ENCODE data around the gene EEFSEC.
A peak's percentile ranks its signal among the peaks of the same experiment; 100 is the strongest.

EEFSEC gene

GRCh38 chr3:128367221-128367620, 213.9 kb downstream of the EEFSEC start:
- H3K4me3 ChIP-seq (ENCODE audit: low read depth, low read length): no peak overlapping the region
- TF ChIP-seq MAX (IDR thresholded peaks at IDR 0.05; ENCODE audit: low read depth, low read length) (no peak), POLR2A (IDR thresholded peaks at IDR 0.05; ENCODE audit: extremely low read depth, insufficient read length) (no peak), CTCF (IDR thresholded peaks at IDR 0.05; ENCODE audit: low read depth, low read length) (no peak), MYC (IDR thresholded peaks at IDR 0.05; ENCODE audit: low read depth, low read length) (no peak)
- DNase-seq (ENCODE audit: low read depth): no peak

DNA sequence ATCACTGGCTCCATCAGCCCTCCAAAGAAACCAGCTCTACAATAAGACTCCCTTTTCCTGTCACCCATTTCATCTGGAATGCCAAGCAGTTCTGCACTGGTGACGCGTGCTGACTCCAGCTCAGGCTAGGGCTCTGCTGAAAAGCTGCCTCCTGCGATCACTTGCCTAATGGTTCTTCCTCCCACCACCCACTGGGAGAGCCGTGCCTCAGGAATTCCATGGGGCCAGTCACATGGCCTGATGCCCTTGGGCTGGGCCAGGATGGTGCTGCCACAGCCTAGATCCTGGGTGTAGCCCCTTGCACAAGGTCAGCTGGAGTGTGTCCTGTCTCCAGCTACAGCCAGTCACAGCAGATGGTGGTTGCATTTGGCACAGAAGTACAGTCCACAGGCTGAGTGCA, 214.5 kb downstream of the EEFSEC start:
- TF ChIP-seq POLR2A (IDR thresholded peaks at IDR 0.05; ENCODE audit: extremely low read depth, insufficient read length) (no peak), MYC (IDR thresholded peaks at IDR 0.05; ENCODE audit: low read depth, low read length) (no peak), CTCF (IDR thresholded peaks at IDR 0.05; ENCODE audit: low read depth, low read length) (no peak), MAX (IDR thresholded peaks at IDR 0.05; ENCODE audit: low read depth, low read length) (no peak)
- H3K4me3 ChIP-seq (ENCODE audit: low read depth, low read length): no peak overlapping the region
- no peak for DNase-seq (ENCODE audit: low read depth)

DNA sequence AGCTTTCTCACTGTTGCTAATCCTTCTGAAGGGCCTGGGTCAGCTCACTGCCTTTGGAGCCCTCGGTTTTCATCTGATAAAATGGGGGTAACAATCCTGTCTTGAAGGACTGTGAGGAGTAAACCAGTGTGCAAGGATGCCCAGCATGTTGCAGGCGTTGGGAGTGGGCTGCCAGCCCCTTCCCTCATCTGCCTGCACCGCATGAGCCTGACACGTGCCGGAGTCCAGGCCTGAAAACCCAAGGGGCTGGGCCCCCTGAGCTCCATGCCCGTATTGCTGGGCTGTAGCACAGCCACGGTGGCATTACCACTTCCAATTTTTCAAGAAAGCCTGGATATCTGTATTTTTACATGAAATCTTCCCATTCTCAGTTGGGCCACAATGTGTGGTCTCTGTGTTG, 215.3 kb downstream of the EEFSEC start:
- no peak for DNase-seq (ENCODE audit: low read depth)
- H3K4me3 ChIP-seq (ENCODE audit: low read depth, low read length): no peak overlapping the region
- TF ChIP-seq CTCF (IDR thresholded peaks at IDR 0.05; ENCODE audit: low read depth, low read length): no peak
- TF ChIP-seq POLR2A (IDR thresholded peaks at IDR 0.05; ENCODE audit: extremely low read depth, insufficient read length): no peak
- TF ChIP-seq MAX (IDR thresholded peaks at IDR 0.05; ENCODE audit: low read depth, low read length): no peak
- TF ChIP-seq MYC (IDR thresholded peaks at IDR 0.05; ENCODE audit: low read depth, low read length): no peak

DNA sequence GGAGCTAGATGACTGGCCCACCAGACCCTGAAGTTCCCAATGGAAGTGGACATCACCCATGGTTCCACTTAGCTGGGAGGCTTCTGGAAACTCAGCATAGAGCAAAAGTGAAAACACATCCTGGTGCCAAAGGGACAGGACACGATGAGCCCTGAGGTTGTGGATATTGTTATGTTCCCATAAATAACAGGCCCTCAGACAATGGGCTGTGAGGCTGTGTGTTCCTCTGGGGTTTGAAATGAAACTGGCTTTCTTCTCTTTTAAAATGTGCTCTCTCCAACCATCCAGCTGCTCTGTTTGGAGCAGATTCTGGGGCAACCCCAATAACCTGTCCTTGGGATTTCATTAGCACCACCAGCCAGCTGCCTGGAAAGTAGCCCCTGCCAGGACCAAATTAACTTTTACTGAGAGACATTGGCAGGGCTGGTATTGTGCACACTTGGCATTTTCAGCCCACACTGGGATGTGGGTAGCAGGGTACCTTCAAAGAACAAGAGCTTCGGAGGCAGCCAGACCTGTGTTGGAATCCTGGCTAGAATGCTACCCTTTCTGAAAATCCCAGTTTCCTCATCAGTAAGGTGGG, 215.9 kb downstream of the EEFSEC start:
- no peak for DNase-seq (ENCODE audit: low read depth)
- H3K4me3 ChIP-seq (ENCODE audit: low read depth, low read length): no peak overlapping the region
- TF ChIP-seq CTCF (IDR thresholded peaks at IDR 0.05; ENCODE audit: low read depth, low read length): no peak
- TF ChIP-seq POLR2A (IDR thresholded peaks at IDR 0.05; ENCODE audit: extremely low read depth, insufficient read length): no peak
- TF ChIP-seq MAX (IDR thresholded peaks at IDR 0.05; ENCODE audit: low read depth, low read length): no peak
- no peak for TF ChIP-seq MYC (IDR thresholded peaks at IDR 0.05; ENCODE audit: low read depth, low read length)

GRCh38 chr3:128369881-128370642, 216.8 kb downstream of the EEFSEC start:
- no peak for TF ChIP-seq CTCF (IDR thresholded peaks at IDR 0.05; ENCODE audit: low read depth, low read length)
- no peak for TF ChIP-seq POLR2A (IDR thresholded peaks at IDR 0.05; ENCODE audit: extremely low read depth, insufficient read length)
- no peak for TF ChIP-seq MAX (IDR thresholded peaks at IDR 0.05; ENCODE audit: low read depth, low read length)
- no peak for TF ChIP-seq MYC (IDR thresholded peaks at IDR 0.05; ENCODE audit: low read depth, low read length)
- H3K4me3 ChIP-seq (ENCODE audit: low read depth, low read length): no peak overlapping the region
- peak; percentile 64 for DNase-seq (ENCODE audit: low read depth)

Data from NB4 (cell line).